K562 (cell line): ENCODE results near the gene HSPH1. TPM values are rescaled to one million over a fixed set of nuclear protein-coding genes. Genes with fewer than 3 reads are reported as not detected.
A peak's percentile ranks its signal among the peaks of the same experiment; 100 is the strongest.

Experiments used
- BCL6 ChIP-seq: fragments of 250-450 bp; sonication (Bioruptor Pico); IDR thresholded peaks from 2 replicates; pipeline ENCODE4 v1.4.0; 2020
- CBX2 ChIP-seq: fragments of 200-600 bp; sonication (generic); IDR thresholded peaks from one replicate; pipeline ENCODE4 v1.6.1; 2012; ENCODE audit warnings: mild to moderate bottlenecking, low read length, inconsistent platforms; ENCODE audit not compliant: insufficient read depth, poor library complexity, severe bottlenecking
- CBX5 ChIP-seq: IDR thresholded peaks from 2 replicates; pipeline ENCODE4 v1.6.1; 2014; ENCODE audit warnings: low read depth, borderline replicate concordance
- FOXJ2 ChIP-seq: fragments of 200-800 bp; sonication (Bioruptor generic); IDR thresholded peaks from 2 replicates; pipeline ENCODE4 v1.6.1; 2016; ENCODE audit warnings: missing genetic modification characterization, missing compliant biosample characterization
- LCOR ChIP-seq: sonication (generic); formaldehyde crosslinking; IDR thresholded peaks from 2 replicates; pipeline ENCODE4 v1.8.0; 2022; ENCODE audit warnings: mild to moderate bottlenecking, missing genetic modification reagents
- MXD1 ChIP-seq: fragments of 250-450 bp; sonication (Bioruptor Pico); IDR thresholded peaks from 2 replicates; pipeline ENCODE4 v1.8.0; 2021; ENCODE audit warnings: borderline replicate concordance, mild to moderate bottlenecking, moderate library complexity; ENCODE audit not compliant: poor library complexity, severe bottlenecking
- NONO ChIP-seq, 2 experiments: fragments of 200-400 bp in 1 of 2; fragments of 450-650 bp in 1 of 2; formaldehyde crosslinking in 1 of 2; IDR thresholded peaks; 2 replicates each; pipeline ENCODE4 v1.6.1; 2017; ENCODE audit warnings: low read depth in 2 of 2, mild to moderate bottlenecking in 2 of 2, moderate library complexity in 2 of 2, low read length in 1 of 2
- OTX1 ChIP-seq: fragments of 450-650 bp; formaldehyde crosslinking; IDR thresholded peaks from 2 replicates; pipeline ENCODE4 v1.4.0; 2022; ENCODE audit warnings: mild to moderate bottlenecking
- POLR2H ChIP-seq: IDR thresholded peaks from 2 replicates; pipeline ENCODE4 v1.6.1; 2016; ENCODE audit warnings: missing genetic modification characterization, low read depth, mild to moderate bottlenecking, control low read depth, missing compliant biosample characterization, moderate library complexity
- PRPF4 ChIP-seq: fragments of 200-400 bp; formaldehyde crosslinking; IDR thresholded peaks from one replicate; pipeline ENCODE4 v1.6.1; 2017; ENCODE audit warnings: low read length, low read depth, mild to moderate bottlenecking; ENCODE audit not compliant: insufficient read depth, poor library complexity, severe bottlenecking
- RBM34 ChIP-seq: fragments of 200-400 bp; formaldehyde crosslinking; IDR thresholded peaks from 2 replicates; pipeline ENCODE4 v1.6.1; 2018; ENCODE audit warnings: low read length, borderline replicate concordance; ENCODE audit not compliant: insufficient read depth
- SMARCC2 ChIP-seq: fragments of 450-650 bp; IDR thresholded peaks from 2 replicates; pipeline ENCODE4 v1.6.1; 2017; ENCODE audit warnings: antibody characterized with exemption, moderate library complexity, mild to moderate bottlenecking, low read depth
- SOX6 ChIP-seq: fragments of 450-650 bp; IDR thresholded peaks from 2 replicates; pipeline ENCODE4 v1.6.1; 2014; ENCODE audit warnings: mild to moderate bottlenecking
- SRF ChIP-seq, 2 experiments: fragments of 250-450, 450-650 bp in 1 of 2; sonication (Bioruptor Pico) in 1 of 2; sonication (generic) in 1 of 2; formaldehyde crosslinking; IDR thresholded peaks; 2 replicates each; pipeline versions ENCODE4 v1.5.0 to v1.5.1; 2020 to 2022; ENCODE audit warnings: mild to moderate bottlenecking in 1 of 2, missing genetic modification reagents in 1 of 2
- ZBTB1 ChIP-seq: sonication (generic); formaldehyde crosslinking; IDR thresholded peaks from 2 replicates; pipeline ENCODE4 v1.8.1; 2023; ENCODE audit warnings: missing genetic modification reagents, low read depth, mild to moderate bottlenecking, borderline replicate concordance
- ZNF184 ChIP-seq: sonication (generic); formaldehyde crosslinking; IDR thresholded peaks from 2 replicates; pipeline ENCODE4 v1.5.0; 2020; ENCODE audit warnings: missing genetic modification reagents
- ZNF311 ChIP-seq: fragments of 250-450 bp; sonication (Bioruptor Pico); IDR thresholded peaks from 2 replicates; pipeline ENCODE4 v1.4.0; 2020; ENCODE audit warnings: mild to moderate bottlenecking, moderate library complexity
- ZNF384 ChIP-seq: IDR thresholded peaks from 2 replicates; pipeline ENCODE4 v1.6.1; 2012; ENCODE audit warnings: low read depth, low read length, improper control_type of control experiment
- polyA plus RNA-seq, 8 experiments: library from polyadenylated mRNA; depleted of rRNA in 4 of 8; stranded (reverse) in 5 of 8; unstranded in 3 of 8; fragments of >200 nt; fragmentation: Nextera tagmentation in 2 of 8; fragmentation: Illumina TruSeq in 1 of 8; extraction: Ambion mirVana in 2 of 8; extraction: Trizol in 1 of 8; gene quantifications; 2 replicates each; pipeline versions ENCODE4 v1.2.1 to v1.2.3, GENCODE V29; 2011 to 2014; ENCODE audit warnings: inconsistent platforms in 1 of 8, missing spikeins in 1 of 8
- total RNA-seq, 7 experiments: library from RNA; depleted of rRNA in 6 of 7; stranded (reverse); fragments of >200 nt in 6 of 7; fragmentation: Illumina TruSeq in 2 of 7; extraction: Trizol in 2 of 7; gene quantifications; 2 replicates each; pipeline versions ENCODE4 v1.2.1 to v1.2.3, GENCODE V29; 2011 to 2021; ENCODE audit warnings: low replicate concordance in 1 of 7
- TF ChIP-seq, protein P1 (sequence below): fragments of 200-400 bp; formaldehyde crosslinking; IDR thresholded peaks from 2 replicates; pipeline ENCODE4 v1.6.1; 2017; ENCODE audit warnings: mild to moderate bottlenecking, low read depth, low read length, moderate library complexity
- TF ChIP-seq, protein P2 (sequence below): fragments of 450-650 bp; formaldehyde crosslinking; IDR thresholded peaks from 2 replicates; pipeline ENCODE4 v1.4.0; 2020; ENCODE audit warnings: mild to moderate bottlenecking, mixed read lengths

The HSPH1 gene
- total and polyA plus RNA-seq, 9 of the 15 experiments (the other 6 are each of a cell fraction or from before 2014, with no cell fraction given), result 34.6 to 104 (median 64.7) TPM

DNA sequence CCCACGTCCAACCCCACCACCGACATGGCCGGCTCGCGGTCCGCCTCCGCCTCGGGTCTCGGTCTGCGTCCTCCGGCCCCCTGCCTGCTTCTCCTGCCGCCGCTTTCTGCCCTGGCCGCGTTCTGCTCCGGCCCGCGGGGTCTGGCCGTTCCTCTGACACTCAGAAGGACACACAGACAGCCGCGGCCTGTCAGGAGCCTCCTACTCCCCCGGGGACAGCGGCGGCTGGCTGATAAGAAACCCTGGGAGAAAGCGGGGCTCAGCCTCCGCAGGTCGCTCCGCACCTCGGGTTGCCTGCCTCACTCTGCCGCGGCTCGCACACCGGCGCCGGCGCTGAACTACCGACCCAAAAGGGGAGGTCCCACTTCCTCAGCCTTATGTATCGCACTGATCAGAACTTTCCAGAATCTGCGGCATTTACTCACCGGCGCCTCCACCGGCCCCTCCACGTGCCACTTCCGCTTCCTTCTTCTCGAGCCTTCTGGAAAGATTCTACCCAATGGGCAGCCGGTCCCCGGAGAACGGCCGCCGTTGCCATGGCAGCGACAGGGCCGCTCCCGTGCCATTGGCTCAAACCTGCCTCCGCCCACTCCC, at the start of gene HSPH1 (continued):
- TF ChIP-seq SRF (CRISPR knock-in tag; IDR thresholded peaks at IDR 0.05) (0 out of 4 replicates have a peak, but pooled peaks of 1 of the 2 experiments have one; percentile 39), SOX6 (no peak), ZNF311 (CRISPR knock-in tag) (no peak), SMARCC2 (no peak), PRPF4 (no peak), CBX5 (no peak), MXD1 (peak; percentile 80), BCL6 (CRISPR knock-in tag) (no peak), RBM34 (no peak), FOXJ2 (tag) (peak; percentile 61), POLR2H (tag) (0 out of 2 replicates have a peak, but pooled peaks have one; percentile 31), LCOR (CRISPR knock-in tag) (no peak), ZNF184 (CRISPR knock-in tag) (no peak), ZNF384 (no peak), OTX1 (CRISPR knock-in tag) (no peak), CBX2 (no peak), ZBTB1 (CRISPR knock-in tag) (no peak), NONO (IDR thresholded peaks at IDR 0.05; ENCODE audit: low read depth in 2 of 2, low read length in 1 of 2) (peak in 1 of 2 experiments; percentile 23; a peak in 1 of 4 replicates)
- TF ChIP-seq, protein P1, sequence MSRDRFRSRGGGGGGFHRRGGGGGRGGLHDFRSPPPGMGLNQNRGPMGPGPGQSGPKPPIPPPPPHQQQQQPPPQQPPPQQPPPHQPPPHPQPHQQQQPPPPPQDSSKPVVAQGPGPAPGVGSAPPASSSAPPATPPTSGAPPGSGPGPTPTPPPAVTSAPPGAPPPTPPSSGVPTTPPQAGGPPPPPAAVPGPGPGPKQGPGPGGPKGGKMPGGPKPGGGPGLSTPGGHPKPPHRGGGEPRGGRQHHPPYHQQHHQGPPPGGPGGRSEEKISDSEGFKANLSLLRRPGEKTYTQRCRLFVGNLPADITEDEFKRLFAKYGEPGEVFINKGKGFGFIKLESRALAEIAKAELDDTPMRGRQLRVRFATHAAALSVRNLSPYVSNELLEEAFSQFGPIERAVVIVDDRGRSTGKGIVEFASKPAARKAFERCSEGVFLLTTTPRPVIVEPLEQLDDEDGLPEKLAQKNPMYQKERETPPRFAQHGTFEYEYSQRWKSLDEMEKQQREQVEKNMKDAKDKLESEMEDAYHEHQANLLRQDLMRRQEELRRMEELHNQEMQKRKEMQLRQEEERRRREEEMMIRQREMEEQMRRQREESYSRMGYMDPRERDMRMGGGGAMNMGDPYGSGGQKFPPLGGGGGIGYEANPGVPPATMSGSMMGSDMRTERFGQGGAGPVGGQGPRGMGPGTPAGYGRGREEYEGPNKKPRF, result no peak
- TF ChIP-seq, protein P2, sequence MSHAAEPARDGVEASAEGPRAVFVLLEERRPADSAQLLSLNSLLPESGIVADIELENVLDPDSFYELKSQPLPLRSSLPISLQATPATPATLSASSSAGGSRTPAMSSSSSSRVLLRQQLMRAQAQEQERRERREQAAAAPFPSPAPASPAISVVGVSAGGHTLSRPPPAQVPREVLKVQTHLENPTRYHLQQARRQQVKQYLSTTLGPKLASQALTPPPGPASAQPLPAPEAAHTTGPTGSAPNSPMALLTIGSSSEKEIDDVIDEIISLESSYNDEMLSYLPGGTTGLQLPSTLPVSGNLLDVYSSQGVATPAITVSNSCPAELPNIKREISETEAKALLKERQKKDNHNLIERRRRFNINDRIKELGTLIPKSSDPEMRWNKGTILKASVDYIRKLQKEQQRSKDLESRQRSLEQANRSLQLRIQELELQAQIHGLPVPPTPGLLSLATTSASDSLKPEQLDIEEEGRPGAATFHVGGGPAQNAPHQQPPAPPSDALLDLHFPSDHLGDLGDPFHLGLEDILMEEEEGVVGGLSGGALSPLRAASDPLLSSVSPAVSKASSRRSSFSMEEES (CRISPR knock-in tag), result no peak
